Hepatocyte (in vitro differentiated cells): ENCODE data around the gene FAM9A.

ENCODE experiments used
- EZH2 ChIP-seq: fragments of 200-600 bp; sonication (generic); IDR thresholded peaks from 2 replicates; pipeline ENCODE4 v1.6.1; 2016; ENCODE audit warnings: antibody characterized with exemption, mild to moderate bottlenecking, borderline replicate concordance
- TF ChIP-seq, protein P1 (sequence below): fragments of 200-600 bp; sonication (generic); IDR thresholded peaks from 2 replicates; pipeline ENCODE4 v1.5.1; 2016; ENCODE audit warnings: antibody characterized with exemption, mild to moderate bottlenecking; ENCODE audit not compliant: poor library complexity

DNA sequence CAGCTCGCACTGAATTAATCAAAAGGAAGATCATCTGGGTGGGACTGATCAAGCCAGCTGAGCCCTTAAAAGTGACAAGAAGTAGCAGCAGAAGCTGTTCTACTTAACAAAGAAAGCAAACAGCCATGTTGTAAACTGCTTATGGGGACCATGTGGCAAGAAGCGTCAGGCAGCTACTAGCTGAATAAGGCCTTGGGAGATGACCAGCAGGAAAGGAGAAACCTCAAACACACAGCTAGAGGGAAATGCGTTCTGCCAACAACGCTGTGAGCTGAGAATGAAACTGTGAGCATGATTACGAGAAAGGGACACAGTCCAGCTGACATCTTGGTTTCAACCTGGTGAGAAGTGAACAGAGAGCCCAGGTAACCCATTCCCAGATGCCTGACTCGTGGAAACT is 49.3 kb upstream of the FAM9A start:
- TF ChIP-seq EZH2: no peak
- TF ChIP-seq, protein P1, sequence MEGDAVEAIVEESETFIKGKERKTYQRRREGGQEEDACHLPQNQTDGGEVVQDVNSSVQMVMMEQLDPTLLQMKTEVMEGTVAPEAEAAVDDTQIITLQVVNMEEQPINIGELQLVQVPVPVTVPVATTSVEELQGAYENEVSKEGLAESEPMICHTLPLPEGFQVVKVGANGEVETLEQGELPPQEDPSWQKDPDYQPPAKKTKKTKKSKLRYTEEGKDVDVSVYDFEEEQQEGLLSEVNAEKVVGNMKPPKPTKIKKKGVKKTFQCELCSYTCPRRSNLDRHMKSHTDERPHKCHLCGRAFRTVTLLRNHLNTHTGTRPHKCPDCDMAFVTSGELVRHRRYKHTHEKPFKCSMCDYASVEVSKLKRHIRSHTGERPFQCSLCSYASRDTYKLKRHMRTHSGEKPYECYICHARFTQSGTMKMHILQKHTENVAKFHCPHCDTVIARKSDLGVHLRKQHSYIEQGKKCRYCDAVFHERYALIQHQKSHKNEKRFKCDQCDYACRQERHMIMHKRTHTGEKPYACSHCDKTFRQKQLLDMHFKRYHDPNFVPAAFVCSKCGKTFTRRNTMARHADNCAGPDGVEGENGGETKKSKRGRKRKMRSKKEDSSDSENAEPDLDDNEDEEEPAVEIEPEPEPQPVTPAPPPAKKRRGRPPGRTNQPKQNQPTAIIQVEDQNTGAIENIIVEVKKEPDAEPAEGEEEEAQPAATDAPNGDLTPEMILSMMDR: no peak
